Endothelial cell of umbilical vein (primary cell): ENCODE results near the gene CD58.

Experiments used
- CTCF ChIP-seq, 2 donors: IDR thresholded peaks; 1 replicate in 1 of 2; 2 replicates in 1 of 2; pipeline ENCODE4 v1.5.1; 2011; ENCODE audit warnings: low read length in 2 of 2, mild to moderate bottlenecking in 2 of 2, moderate library complexity in 2 of 2, control low read depth in 1 of 2, inconsistent platforms in 1 of 2, low read depth in 1 of 2; ENCODE audit not compliant: insufficient read depth in 1 of 2; ENCODE audit errors: extremely low read depth in 1 of 2
- EZH2 ChIP-seq: IDR thresholded peaks from 2 replicates; pipeline ENCODE4 v1.6.1; 2012; ENCODE audit warnings: borderline replicate concordance, low read depth, mild to moderate bottlenecking, moderate library complexity, low read length, inconsistent platforms; ENCODE audit not compliant: severe bottlenecking
- MAX ChIP-seq: IDR thresholded peaks from 2 replicates; pipeline ENCODE4 v1.6.1; 2011; ENCODE audit not compliant: insufficient read depth, insufficient read length
- MYC ChIP-seq: IDR thresholded peaks from one replicate; pipeline ENCODE4 v1.6.1; 2011; ENCODE audit warnings: mild to moderate bottlenecking, low read depth, low read length
- POLR2A ChIP-seq: IDR thresholded peaks from 2 replicates; pipeline ENCODE4 v1.6.1; 2012; ENCODE audit warnings: low read depth, mild to moderate bottlenecking, control low read depth, low read length
- POLR2AphosphoS5 ChIP-seq: IDR thresholded peaks from 2 replicates; pipeline ENCODE4 v1.6.1; 2012; ENCODE audit warnings: low read depth, mild to moderate bottlenecking, control low read depth, low read length, moderate library complexity; ENCODE audit not compliant: insufficient read depth

GRCh38 chr1:116577759-116578314, 7.0 kb upstream of the CD58 start:
- TF ChIP-seq POLR2AphosphoS5 (no peak), CTCF (IDR thresholded peaks at IDR 0.05; ENCODE audit: extremely low read depth in 1 of 2, insufficient read depth in 1 of 2, low read depth in 1 of 2, low read length in 2 of 2) (no peak), MAX (no peak), EZH2 (no peak), MYC (no peak), POLR2A (no peak)
